HG02798 (cell line): ENCODE measurements around the gene ZNF526.

Experiments used
- ATAC-seq: cut with Tn5 transposase; IDR thresholded peaks from one replicate; pipeline ENCODE4 v1.9.1; 2021; ENCODE audit warnings: mild to moderate bottlenecking; ENCODE audit not compliant: unreplicated experiment, poor library complexity

The ZNF526 gene

DNA sequence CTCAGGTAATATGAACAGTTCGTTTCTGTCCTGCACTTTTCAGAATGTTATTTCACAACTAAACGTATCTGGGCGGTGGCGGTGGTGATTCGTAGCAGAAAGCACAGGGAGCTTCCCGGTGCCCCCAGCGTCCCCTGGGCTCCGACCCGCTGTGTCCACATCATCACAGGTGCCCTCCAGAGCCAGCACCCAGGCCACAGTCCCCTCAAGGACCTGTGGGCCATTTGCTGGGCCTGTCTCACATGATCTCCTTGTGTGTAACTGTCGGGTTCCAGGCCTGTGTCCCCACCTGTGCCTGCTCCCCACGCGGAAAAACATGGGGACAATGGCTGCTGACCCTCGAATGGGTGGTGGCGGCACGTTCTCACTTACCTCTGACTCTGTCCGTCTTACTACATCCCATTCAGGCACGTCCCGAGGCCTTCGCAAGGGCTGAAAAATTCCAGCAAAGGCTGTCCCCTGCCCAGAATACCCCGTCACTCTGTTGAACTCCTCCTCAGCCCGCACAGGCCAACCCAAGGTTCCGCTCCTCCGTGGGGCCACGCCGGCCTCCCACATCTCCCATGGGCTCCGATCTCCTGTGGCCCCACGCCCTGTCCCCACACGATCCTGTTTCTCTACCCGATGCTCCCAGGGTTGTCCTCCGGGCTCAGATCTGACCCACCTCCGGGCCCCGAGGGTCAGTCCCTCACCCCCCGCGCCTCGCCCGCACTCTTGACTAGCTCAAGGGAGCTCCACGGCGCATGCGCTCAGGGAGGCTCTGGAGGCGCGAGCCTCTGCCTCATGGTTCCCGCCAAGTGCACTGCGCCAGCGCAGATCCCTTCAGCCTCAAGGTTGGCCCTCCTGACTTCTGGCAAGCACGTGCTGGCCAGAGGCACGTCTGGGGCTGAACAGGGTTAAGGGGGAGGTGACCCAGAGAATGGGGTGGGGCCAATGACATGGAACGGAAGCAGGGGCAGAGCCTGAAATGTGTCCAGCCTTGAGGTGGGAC, 23.8 kb upstream of the ZNF526 start:
- no peak for ATAC-seq

DNA sequence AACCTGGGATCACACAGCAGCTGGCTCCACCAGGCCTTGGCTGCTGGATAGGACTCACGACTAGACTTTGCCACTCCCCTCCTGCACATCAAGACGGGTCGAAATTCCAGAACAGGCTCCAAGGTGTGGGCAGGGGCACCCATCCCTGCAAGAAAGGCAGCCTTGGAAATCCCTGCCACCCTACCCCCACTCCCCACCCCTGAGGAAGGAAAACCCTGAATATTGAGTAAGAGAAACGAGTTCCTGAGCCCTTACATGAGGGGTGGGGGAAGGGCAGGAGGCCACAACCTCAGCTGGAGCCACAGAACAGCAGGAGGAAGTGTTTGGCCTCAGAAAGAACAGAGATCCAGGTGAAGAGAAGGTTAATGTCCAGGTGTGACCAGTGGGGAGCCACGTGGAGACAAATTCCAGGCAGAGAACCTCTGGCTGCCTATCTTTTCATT, 22.7 kb upstream of the ZNF526 start:
- ATAC-seq, result no peak

DNA sequence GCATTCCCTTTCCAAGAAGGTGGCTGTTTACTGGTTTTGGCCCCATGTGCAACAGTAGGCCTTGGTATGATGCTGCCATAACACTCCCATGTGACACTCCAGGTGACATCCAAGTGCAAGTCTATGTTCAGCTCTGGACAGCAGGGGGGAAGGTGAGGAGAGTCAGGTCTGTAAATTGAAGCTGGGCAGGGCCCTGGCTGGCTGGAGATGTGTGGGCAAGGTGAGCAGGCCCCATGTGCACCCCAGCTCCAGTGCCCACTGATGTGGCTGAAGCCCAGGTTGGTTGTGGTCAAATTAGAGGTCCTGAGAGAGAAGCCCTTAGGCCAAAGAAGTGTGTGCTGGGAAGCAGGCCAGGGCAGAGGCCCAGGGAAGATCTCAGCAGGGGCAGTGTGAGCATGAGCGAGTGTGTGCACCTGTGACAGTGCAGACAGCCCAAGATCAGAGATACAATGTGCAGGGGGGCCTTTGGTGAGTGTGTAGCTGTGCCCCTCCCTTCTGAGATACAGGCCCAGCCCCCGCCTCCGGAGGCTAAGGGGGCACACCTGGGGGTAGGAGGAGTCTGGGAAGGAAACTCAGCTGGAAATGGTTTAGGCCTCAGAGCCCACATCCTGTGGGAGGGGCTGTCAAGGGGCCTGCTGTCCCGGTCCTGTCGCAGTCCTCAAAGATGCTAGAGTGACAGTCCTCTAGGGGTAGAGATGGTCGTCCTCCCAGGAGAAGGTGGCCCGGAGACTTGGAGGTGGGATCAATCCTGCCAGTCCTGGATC, 21.3 kb upstream of the ZNF526 start:
- peak; percentile 35 for ATAC-seq

- ATAC-seq, result peak; percentile 54
Observed at GRCh38 chr19:42199440-42200115, 20.5 kb upstream of the ZNF526 start.

DNA sequence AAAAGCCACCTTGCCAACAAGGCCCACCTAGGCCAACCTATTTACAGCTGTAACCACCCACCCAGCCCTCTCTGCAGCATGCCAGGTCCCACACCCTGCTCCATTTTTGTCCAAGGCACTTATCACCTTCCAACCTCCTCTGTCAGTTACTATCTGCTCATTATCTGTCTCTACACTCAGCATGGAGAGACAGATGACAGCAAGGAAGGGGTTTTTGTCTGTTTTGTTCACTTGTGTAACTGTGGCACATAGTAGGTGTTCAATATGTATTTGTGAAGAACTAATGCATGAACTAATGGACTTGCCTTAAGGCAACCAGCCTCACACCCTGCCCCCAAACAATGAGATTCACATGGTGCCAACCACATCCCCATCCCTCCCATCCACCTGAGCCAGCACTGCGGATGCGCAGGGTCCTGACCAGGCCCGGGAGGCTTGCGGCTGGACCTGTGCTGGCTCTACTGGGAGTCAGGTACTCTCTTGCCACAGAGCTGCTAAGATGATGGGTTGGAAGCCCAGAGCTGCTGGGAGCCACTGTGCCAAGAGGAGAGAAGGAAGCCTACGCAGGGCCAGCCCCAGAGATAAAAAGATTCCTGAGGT, 19.9 kb upstream of the ZNF526 start:
- ATAC-seq, result no peak

- peak; percentile 41 for ATAC-seq
Observed at GRCh38 chr19:42201489-42202289, 18.4 kb upstream of the ZNF526 start.

DNA sequence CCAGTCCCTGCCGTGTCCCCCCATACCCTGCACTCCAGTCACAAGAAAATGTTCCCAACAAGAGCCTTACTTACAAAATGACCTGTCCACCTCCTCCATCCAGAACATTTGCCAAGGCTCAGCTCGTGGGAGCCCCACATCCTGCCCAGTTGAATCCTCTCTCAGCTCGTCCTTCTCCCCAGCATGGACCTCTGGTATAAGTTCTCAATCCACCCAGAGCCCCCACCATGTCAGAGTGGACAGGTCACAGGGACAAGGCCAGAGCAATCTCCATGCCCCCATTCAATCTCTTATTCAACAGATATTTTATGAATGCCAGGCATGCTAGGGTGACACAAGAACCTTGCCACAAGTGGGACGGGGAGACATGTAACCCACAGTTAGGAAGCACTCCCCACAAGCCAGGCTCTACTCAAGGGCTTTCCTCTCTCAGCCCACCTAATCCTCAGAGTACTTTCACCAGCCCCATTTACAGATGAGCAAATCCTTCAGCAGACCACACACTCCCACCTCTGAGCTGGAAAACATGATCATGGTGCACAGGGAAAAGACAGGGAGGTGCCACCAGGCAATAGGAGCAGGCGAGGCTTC, 17.7 kb upstream of the ZNF526 start:
- no peak for ATAC-seq

GRCh38 chr19:42203700-42204099, 16.4 kb upstream of the ZNF526 start:
- ATAC-seq, result no peak

DNA sequence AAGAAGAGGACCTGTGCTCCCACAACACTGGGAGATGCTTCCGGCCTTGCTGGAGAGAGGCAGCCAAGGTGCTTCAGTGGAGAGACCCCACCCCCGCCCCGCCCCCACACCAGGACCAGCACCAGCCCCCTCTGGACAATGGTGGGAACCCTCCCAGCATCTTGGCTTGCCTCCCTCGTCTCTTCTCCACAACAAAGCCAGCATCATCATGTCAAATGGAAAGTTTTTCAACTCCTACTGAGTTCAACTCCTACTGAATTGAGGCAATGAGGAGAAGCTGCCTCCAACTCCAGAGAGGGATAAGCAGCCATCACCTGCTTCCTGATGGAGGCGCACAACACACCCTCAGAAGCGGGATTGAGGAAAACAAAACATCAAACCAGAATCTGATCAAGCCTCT, 15.4 kb upstream of the ZNF526 start:
- ATAC-seq, result no peak

DNA sequence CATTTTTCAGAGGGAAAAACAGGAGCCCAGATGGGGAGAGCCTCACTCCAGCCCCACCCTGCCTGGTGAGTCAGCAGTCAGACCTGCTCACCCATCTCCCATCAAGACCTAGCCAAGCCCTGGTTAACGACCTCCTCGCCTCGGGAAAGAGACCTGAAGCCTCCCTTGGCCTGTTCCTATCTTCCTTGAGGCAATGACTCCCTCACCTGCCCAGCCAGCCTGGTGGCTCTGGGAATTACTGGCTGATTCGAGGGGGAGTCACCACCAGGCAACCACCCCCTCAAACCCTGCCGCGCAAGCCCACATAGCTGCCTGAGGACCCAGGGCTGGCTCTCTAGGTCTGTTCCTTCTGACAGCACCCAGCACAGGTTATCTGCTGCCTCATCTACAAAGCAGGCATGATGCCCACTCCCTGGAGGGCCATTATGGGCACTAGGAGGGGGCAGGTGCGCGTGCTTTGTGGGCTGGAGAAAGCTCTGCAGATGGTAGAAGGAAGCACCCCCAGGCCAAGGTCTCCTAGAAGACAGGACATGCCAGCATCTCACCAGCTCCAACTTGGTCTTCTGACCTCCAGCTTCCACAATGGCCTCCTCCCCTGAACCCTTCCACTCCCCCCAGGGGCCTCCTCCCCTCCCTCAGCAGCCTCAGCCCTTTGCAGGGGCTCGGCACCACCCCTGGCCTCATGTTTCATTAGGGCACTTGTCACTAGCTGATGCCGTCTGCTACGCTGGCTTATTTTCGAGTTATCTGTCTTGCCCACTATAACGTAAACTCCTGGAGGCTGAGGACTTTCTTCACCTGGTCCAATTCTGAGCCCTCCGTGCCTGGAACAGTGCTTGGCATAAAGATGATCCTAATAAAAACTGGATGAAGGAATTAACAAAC, 13.0 kb upstream of the ZNF526 start:
- no peak for ATAC-seq

DNA sequence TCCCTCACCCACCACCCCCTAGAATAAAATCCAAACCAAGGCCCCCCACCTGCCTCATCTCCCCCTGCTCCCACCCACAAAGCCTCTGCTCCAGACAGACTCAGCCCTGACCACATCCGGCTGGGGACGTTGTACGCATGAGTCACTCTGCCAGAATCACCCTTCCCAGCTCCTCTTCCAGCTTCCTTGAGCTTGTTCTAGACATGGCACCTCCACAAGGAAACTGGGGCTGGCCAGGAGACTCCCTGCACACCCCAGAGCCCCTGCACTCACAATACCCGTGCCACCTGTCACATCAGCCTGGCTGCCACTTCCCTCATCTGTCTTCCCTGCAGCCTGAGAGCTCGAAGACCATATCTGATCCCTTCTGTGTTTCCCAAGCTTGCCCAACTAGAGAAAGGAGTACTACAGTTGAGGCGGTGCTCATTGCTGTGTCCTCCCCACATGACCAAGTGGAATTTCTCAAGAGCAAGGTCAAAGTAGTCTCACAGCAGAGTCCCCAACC, 12.3 kb upstream of the ZNF526 start:
- ATAC-seq, result no peak

DNA sequence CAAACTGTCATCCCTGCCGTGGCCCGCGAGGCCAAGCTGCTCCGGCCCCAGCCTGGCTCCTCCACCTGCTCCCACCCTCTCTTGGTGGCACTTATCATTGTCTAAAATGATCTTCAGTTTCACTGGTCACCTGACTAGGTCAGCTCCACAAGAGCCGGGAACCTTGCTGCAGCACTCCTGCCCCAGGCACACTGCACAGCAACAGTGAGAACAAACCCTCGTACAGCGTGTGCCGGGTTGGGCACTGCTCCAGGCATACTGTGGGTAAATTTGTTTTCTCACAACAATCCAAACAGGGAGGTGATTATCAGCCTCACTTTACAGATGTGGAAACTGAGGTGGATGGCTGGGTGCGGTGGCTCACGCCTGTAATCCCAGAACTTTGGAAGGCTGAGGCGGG, 11.5 kb upstream of the ZNF526 start:
- ATAC-seq, result no peak

DNA sequence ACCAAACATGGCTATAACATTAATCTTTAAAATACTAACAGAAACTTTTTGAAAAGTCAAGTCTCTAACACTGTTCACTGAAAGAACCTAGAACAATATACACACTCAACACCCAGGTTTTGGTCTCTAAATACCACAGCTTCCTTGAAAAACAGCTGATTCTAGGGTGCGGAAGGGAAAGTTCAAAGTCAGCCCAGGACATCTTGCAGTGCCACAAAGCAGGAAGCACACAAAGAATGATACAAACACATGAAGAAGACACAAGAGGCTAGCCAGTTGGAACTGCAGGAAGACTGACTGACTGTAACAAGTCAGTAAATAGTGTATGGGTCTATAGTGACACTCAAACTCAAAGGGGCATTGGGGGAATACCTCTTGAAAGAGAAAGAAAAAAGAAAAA, 7.2 kb upstream of the ZNF526 start:
- no peak for ATAC-seq

GRCh38 chr19:42214810-42215485, 5.2 kb upstream of the ZNF526 start:
- no peak for ATAC-seq

DNA sequence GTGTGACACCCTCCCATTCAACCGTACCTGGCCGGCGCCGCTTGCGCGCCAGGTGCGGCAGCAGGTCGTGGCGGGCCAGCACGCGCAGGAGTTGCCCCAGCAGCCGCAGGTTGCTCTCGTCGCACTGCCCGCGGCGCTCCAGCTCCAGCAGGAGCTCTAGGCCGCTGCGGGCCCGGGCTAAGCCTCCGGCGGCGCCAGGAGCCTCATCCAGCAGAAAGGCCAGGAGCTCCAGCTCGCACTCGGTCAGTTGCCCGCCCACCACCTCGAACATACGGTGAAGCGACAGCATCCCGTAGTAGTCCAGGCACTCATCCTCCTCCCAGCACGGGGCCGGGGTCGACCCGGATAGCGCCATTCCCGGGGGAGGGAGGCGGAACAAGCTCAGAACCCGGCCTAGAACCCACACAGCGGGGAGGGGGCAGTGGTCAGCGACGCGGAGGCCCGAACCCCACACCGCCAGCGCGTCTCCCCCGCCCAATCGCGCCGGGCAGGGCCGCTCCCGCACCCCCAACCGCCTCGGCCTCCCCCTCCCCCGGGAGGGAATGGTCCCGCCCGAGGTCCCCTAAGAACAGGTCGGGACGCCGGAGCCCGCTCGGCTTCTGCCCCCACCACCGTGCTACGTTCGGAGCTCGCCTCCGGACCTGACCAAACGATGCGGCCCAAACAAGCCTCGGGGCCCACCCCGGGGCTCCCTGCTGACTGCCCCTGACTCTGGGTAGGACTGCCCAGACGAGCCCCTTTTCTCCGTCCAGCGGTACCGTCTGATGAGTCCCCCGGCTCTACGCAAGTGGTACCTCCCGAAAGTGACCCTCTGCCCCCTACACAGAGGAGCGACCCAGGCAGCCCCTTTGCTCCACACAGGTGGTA, 3.2 kb upstream of the ZNF526 start:
- peak; percentile 0 for ATAC-seq
